H1 (cell line): ENCODE results near the gene MMUT. TPM values are rescaled to one million over a fixed set of nuclear protein-coding genes. Genes with fewer than 3 reads are reported as not detected.

ENCODE experiments used
- BCL11A ChIP-seq, 2 experiments: IDR thresholded peaks; one replicate each; pipeline ENCODE4 v1.6.1; 2011; ENCODE audit warnings: low read depth in 2 of 2, low read length in 2 of 2, mild to moderate bottlenecking in 2 of 2
- BRCA1 ChIP-seq: IDR thresholded peaks from 2 replicates; pipeline ENCODE4 v1.6.1; 2012; ENCODE audit warnings: low read depth, low read length, improper control_type of control experiment
- CHD7 ChIP-seq: fragments of 300-600 bp; sonication (generic); IDR thresholded peaks from 2 replicates; pipeline ENCODE4 v1.7.1; 2012; ENCODE audit warnings: low read length, moderate library complexity, mild to moderate bottlenecking, inconsistent platforms; ENCODE audit not compliant: insufficient replicate concordance
- CTCF ChIP-seq, 3 experiments: IDR thresholded peaks; 1 replicate in 2 of 3; 2 replicates in 1 of 3; pipeline versions ENCODE4 v1.5.1 to v1.6.1; 2011; ENCODE audit warnings: low read length in 3 of 3, mild to moderate bottlenecking in 3 of 3, inconsistent platforms in 2 of 3, low read depth in 1 of 3, moderate library complexity in 1 of 3; ENCODE audit not compliant: insufficient read depth in 1 of 3; ENCODE audit errors: control extremely low read depth in 1 of 3
- FOSL1 ChIP-seq: IDR thresholded peaks from 2 replicates; pipeline ENCODE4 v1.6.1; 2011; ENCODE audit warnings: mild to moderate bottlenecking, low read depth, low read length, moderate library complexity; ENCODE audit not compliant: insufficient read depth
- JUND ChIP-seq: IDR thresholded peaks from 2 replicates; pipeline ENCODE4 v1.6.1; 2011; ENCODE audit warnings: mild to moderate bottlenecking, improper control_type of control experiment, low read length
- KDM5A ChIP-seq: fragments of 200-600 bp; IDR thresholded peaks from 2 replicates; pipeline ENCODE4 v1.7.1; 2012; ENCODE audit warnings: mild to moderate bottlenecking, low read length, inconsistent platforms, mixed read lengths
- MAFK ChIP-seq: IDR thresholded peaks from 2 replicates; pipeline ENCODE4 v1.6.1; 2012; ENCODE audit warnings: low read depth, mild to moderate bottlenecking, improper control_type of control experiment, low read length
- SP4 ChIP-seq: IDR thresholded peaks from 2 replicates; pipeline ENCODE4 v1.6.1; 2012; ENCODE audit warnings: low read length, inconsistent platforms
- polyA plus RNA-seq, 7 experiments: library from polyadenylated mRNA; depleted of rRNA in 3 of 7; stranded (reverse) in 5 of 7; unstranded in 2 of 7; fragments of >200 nt in 5 of 7; fragments of 200-250 nt in 2 of 7; gene quantifications; 1 replicate in 5 of 7; 2 replicates in 1 of 7; 4 replicates in 1 of 7; pipeline versions ENCODE4 v1.2.1 to v1.2.3, GENCODE V29; 2011 to 2013; ENCODE audit warnings: missing spikeins in 2 of 7, mixed read lengths in 2 of 7
- total RNA-seq: library from RNA; stranded (reverse); fragmentation: NEBNext Ultra II Directional; extraction: Animal tissue kit (Norgen Biotek cat#: 25700); gene quantifications from 2 replicates; pipeline ENCODE4 v1.2.1, GENCODE V29; 2021
- TF ChIP-seq, protein P1 (sequence below): IDR thresholded peaks from 2 replicates; pipeline ENCODE4 v1.6.1; 2012; ENCODE audit warnings: inconsistent platforms

The MMUT gene
- total and polyA plus RNA-seq, 2 of the 8 experiments (the other 6 are each of a cell fraction or from before 2014, with no cell fraction given), result 5.2 to 13.0 TPM

GRCh38 chr6:49415358-49415757 is 47.7 kb downstream of the MMUT start (continued):
- no peak for TF ChIP-seq CHD7
- no peak for TF ChIP-seq BRCA1
- TF ChIP-seq, protein P1, sequence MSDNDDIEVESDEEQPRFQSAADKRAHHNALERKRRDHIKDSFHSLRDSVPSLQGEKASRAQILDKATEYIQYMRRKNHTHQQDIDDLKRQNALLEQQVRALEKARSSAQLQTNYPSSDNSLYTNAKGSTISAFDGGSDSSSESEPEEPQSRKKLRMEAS, result no peak
- no peak for TF ChIP-seq SP4
- no peak for TF ChIP-seq BCL11A (IDR thresholded peaks at IDR 0.05; ENCODE audit: low read depth in 2 of 2, low read length in 2 of 2)
- no peak for TF ChIP-seq KDM5A
- no peak for TF ChIP-seq CTCF (IDR thresholded peaks at IDR 0.05; ENCODE audit: control extremely low read depth in 1 of 3, insufficient read depth in 1 of 3, low read depth in 1 of 3, low read length in 3 of 3)
- no peak for TF ChIP-seq MAFK
- no peak for TF ChIP-seq JUND
- TF ChIP-seq FOSL1, result no peak
